NCI-H1694 (cell line): Measurements from ENCODE around the gene SYN1.
"Not testable (repeated sequence)": the region's sequence is repeated elsewhere in the genome, so short reads cannot be mapped to it uniquely, and the experiment has no call there.

Experiments
- DNase-seq: peaks from one replicate; lab custom pipeline; 2025; lab: John Stamatoyannopoulos, UW

The SYN1 gene

GRCh38 chrX:47633689-47634590 is 14.3 kb upstream of the SYN1 start:
- no peak for DNase-seq

- DNase-seq = no peak
Measured at GRCh38 chrX:47632666-47633065, 13.0 kb upstream of the SYN1 start.

- no peak for DNase-seq
Measured at GRCh38 chrX:47631676-47632075, 12.0 kb upstream of the SYN1 start.

GRCh38 chrX:47629419-47630200 is 10.0 kb upstream of the SYN1 start, which contains the start of gene CFP:
Gene CFP, minus strand, starts transcription at chrX:47629930. Its CDS starts 86 bp downstream, at chrX:47629844.
- DNase-seq = no peak

- DNase-seq = no peak
Measured at GRCh38 chrX:47628982-47629381, 9.3 kb upstream of the SYN1 start.

- DNase-seq = no peak
Measured at GRCh38 chrX:47625365-47625764, 5.7 kb upstream of the SYN1 start.

- peak; percentile 80 for DNase-seq
Measured at GRCh38 chrX:47623540-47624027, 3.9 kb upstream of the SYN1 start.

GRCh38 chrX:47621851-47622250 is 2.2 kb upstream of the SYN1 start:
- DNase-seq = no peak

- DNase-seq = no peak
Measured at GRCh38 chrX:47620303-47620685, 637 bp upstream of the SYN1 start.

GRCh38 chrX:47618923-47619485 is 653 bp downstream of the SYN1 start:
- no peak for DNase-seq

GRCh38 chrX:47614618-47615017 is 5.0 kb downstream of the SYN1 start:
- DNase-seq = no peak

- no peak for DNase-seq
Measured at GRCh38 chrX:47613082-47613481, 6.6 kb downstream of the SYN1 start.

GRCh38 chrX:47612418-47612817 is 7.2 kb downstream of the SYN1 start:
- DNase-seq = no peak

GRCh38 chrX:47611926-47612325 is 7.7 kb downstream of the SYN1 start:
- no peak for DNase-seq

GRCh38 chrX:47611489-47611888 is 8.2 kb downstream of the SYN1 start:
- no peak for DNase-seq

- DNase-seq = no peak
Measured at GRCh38 chrX:47610511-47610910, 9.1 kb downstream of the SYN1 start.

- no peak for DNase-seq
Measured at GRCh38 chrX:47608130-47608810, 11.4 kb downstream of the SYN1 start.

GRCh38 chrX:47607091-47607490 is 12.6 kb downstream of the SYN1 start:
- no peak for DNase-seq

- DNase-seq = no peak
Measured at GRCh38 chrX:47605024-47605423, 14.6 kb downstream of the SYN1 start.

GRCh38 chrX:47603125-47603524 is 16.5 kb downstream of the SYN1 start:
- not testable (repeated sequence) for DNase-seq

- no peak for DNase-seq
Measured at GRCh38 chrX:47597222-47597621, 22.4 kb downstream of the SYN1 start.

GRCh38 chrX:47596256-47596655 is 23.4 kb downstream of the SYN1 start:
- no peak for DNase-seq
